K562 (cell line): ENCODE measurements around the gene ROBO2. TPM values are rescaled to one million over a fixed set of nuclear protein-coding genes. Genes with fewer than 3 reads are reported as not detected.

ENCODE experiments used
- ATAC-seq: fragments of 200-7000 bp; cut with Tn5 transposase; 3 replicates; pipeline ENCODE4 v1.9.1; 2020; ENCODE audit warnings: moderate library complexity
- BruUV-seq: library from RNA; stranded (reverse); fragments of 400-500 nt; replicated peaks from 2 replicates; lab custom pipeline; 2021; lab: Mats Ljungman, UMichigan
- CTCF ChIA-PET: fragments of 300-600 bp; formaldehyde crosslinking; extraction: SDS; loops from one replicate; lab custom pipeline; 2021; ENCODE audit warnings: low intra/inter-chr PET ratio; lab: Yijun Ruan, JAX
- POLR2A ChIA-PET: fragments of 300-600, 350-650 bp; sonication (Branson Sonifier 250); formaldehyde crosslinking; extraction: SDS; loops from one replicate; lab custom pipeline; 2021; ENCODE audit warnings: antibody characterized with exemption, inconsistent platforms; lab: Yijun Ruan, JAX
- DNase-seq, 4 experiments: peaks; one replicate each; pipeline versions ENCODE4 v3.0.0 to v3.0.0-alpha.2; 2011 to 2018; ENCODE audit warnings: low spot score in 3 of 4, mixed read lengths in 3 of 4; ENCODE audit errors: extremely low read depth in 1 of 4
- FAIRE-seq: peaks from 2 replicates; lab custom pipeline; 2011; peaks lifted over from hg19 to GRCh38; lab: Jason Lieb, UNC
- H2AFZ ChIP-seq: 2 replicates; pipeline ENCODE4 v1.6.0; 2011; ENCODE audit warnings: low read depth, low read length, control low read depth, inconsistent platforms
- H3K27ac ChIP-seq: fragments of 200-600 bp; 3 replicates; pipeline ENCODE4 v1.8.0; 2011; ENCODE audit warnings: low read depth, mild to moderate bottlenecking, control low read depth, inconsistent platforms, low read length, moderate library complexity, mixed read lengths; ENCODE audit errors: extremely low read depth
- H3K27me3 ChIP-seq, 2 experiments: fragments of 300-600 bp in 1 of 2; 2 replicates in 1 of 2; 3 replicates in 1 of 2; pipeline versions ENCODE4 v1.6.0 to v1.8.0; 2011; ENCODE audit warnings: inconsistent platforms in 2 of 2, low read length in 2 of 2, mild to moderate bottlenecking in 1 of 2, mixed read lengths in 1 of 2, moderate library complexity in 1 of 2; ENCODE audit not compliant: control insufficient read depth in 2 of 2, insufficient read depth in 2 of 2
- H3K36me3 ChIP-seq: fragments of 300-600 bp; 3 replicates; pipeline ENCODE4 v1.8.0; 2011; ENCODE audit warnings: mild to moderate bottlenecking, low read length, inconsistent platforms; ENCODE audit not compliant: control insufficient read depth, insufficient read depth
- H3K4me1 ChIP-seq, 2 experiments: fragments of 200-600 bp in 1 of 2; replicated peaks in 1 of 2; 2 replicates in 1 of 2; 3 replicates in 1 of 2; pipeline versions ENCODE4 v1.5.1 to v1.8.0; 2011; ENCODE audit warnings: inconsistent platforms in 2 of 2, low read length in 2 of 2, mild to moderate bottlenecking in 1 of 2, mixed read lengths in 1 of 2, moderate library complexity in 1 of 2; ENCODE audit not compliant: control insufficient read depth in 2 of 2, insufficient read depth in 2 of 2
- H3K4me2 ChIP-seq: 2 replicates; pipeline ENCODE4 v1.6.1; 2011; ENCODE audit warnings: low read length, control low read depth, inconsistent platforms, mixed read lengths; ENCODE audit not compliant: insufficient read depth
- H3K4me3 ChIP-seq: fragments of 200-600 bp; sonication (generic), shearing (Covaris generic); 2 replicates; pipeline ENCODE4 v1.5.1; 2016; ENCODE audit warnings: control low read depth, inconsistent platforms
- H3K79me2 ChIP-seq: fragments of 200-600 bp; 3 replicates; pipeline ENCODE4 v1.8.0; 2011; ENCODE audit warnings: low read length, inconsistent platforms; ENCODE audit not compliant: control insufficient read depth, insufficient read depth
- H3K9ac ChIP-seq, 2 experiments: 2 replicates each; pipeline versions ENCODE4 v1.6.0 to v1.6.1; 2011; ENCODE audit warnings: low read depth in 2 of 2, low read length in 2 of 2, control low read depth in 1 of 2, inconsistent platforms in 1 of 2, mild to moderate bottlenecking in 1 of 2, mixed read lengths in 1 of 2; ENCODE audit not compliant: insufficient read depth in 1 of 2
- H3K9me1 ChIP-seq: one replicate; pipeline ENCODE4 v1.6.0; 2011; ENCODE audit warnings: inconsistent platforms, mild to moderate bottlenecking, low read length, moderate library complexity; ENCODE audit not compliant: control insufficient read depth, insufficient read depth
- H3K9me3 ChIP-seq: replicated peaks from 2 replicates; pipeline ENCODE4 v1.5.1; 2011; ENCODE audit warnings: low read depth, low read length, inconsistent platforms; ENCODE audit not compliant: control insufficient read depth, insufficient read depth
- H4K20me1 ChIP-seq: replicated peaks from 2 replicates; pipeline ENCODE4 v1.6.1; 2011; ENCODE audit warnings: low read length, inconsistent platforms, mixed read lengths; ENCODE audit not compliant: control insufficient read depth, insufficient read depth
- AFF4 ChIP-seq: sonication (generic); formaldehyde crosslinking; IDR thresholded peaks from 2 replicates; pipeline ENCODE4 v1.8.0; 2023; ENCODE audit warnings: mild to moderate bottlenecking, missing genetic modification reagents
- CBFA2T2 ChIP-seq: fragments of 450-650 bp; conservative IDR thresholded peaks from 2 replicates; pipeline ENCODE4 v1.6.1; 2017; ENCODE audit warnings: mild to moderate bottlenecking
- ELK3 ChIP-seq: fragments of 450-650 bp; formaldehyde crosslinking; IDR thresholded peaks from 2 replicates; pipeline ENCODE4 v1.4.0; 2020; ENCODE audit warnings: mild to moderate bottlenecking
- HEY1 ChIP-seq: fragments of 250-450 bp; sonication (Bioruptor Pico); IDR thresholded peaks from 2 replicates; pipeline ENCODE4 v1.5.0; 2020; ENCODE audit warnings: mild to moderate bottlenecking, moderate library complexity, borderline replicate concordance
- MEF2D ChIP-seq: conservative IDR thresholded peaks from 2 replicates; pipeline ENCODE4 v1.6.1; 2016; ENCODE audit warnings: low read depth, missing genetic modification characterization, missing compliant biosample characterization
- NFXL1 ChIP-seq: fragments of 450-650 bp; formaldehyde crosslinking; IDR thresholded peaks from 2 replicates; pipeline ENCODE4 v1.4.0; 2021; ENCODE audit warnings: mild to moderate bottlenecking
- NR2C1 ChIP-seq, 2 experiments: fragments of 450-650 bp; IDR thresholded peaks; 2 replicates each; pipeline ENCODE4 v1.6.1; 2017; ENCODE audit warnings: mild to moderate bottlenecking in 2 of 2, antibody characterized with exemption in 1 of 2, inconsistent platforms in 1 of 2, missing compliant biosample characterization in 1 of 2, missing genetic modification characterization in 1 of 2
- RBM34 ChIP-seq: fragments of 200-400 bp; formaldehyde crosslinking; IDR thresholded peaks from 2 replicates; pipeline ENCODE4 v1.6.1; 2018; ENCODE audit warnings: low read length, borderline replicate concordance; ENCODE audit not compliant: insufficient read depth
- SIN3B ChIP-seq: fragments of 450-650 bp; IDR thresholded peaks from 2 replicates; pipeline ENCODE4 v1.6.1; 2017; ENCODE audit warnings: low read depth, mild to moderate bottlenecking, moderate library complexity
- SNAPC5 ChIP-seq: fragments of 250-450 bp; sonication (Bioruptor Pico); IDR thresholded peaks from 2 replicates; pipeline ENCODE4 v1.8.0; 2021; ENCODE audit warnings: moderate library complexity, mild to moderate bottlenecking, inconsistent platforms
- ZNF146 ChIP-seq: IDR thresholded peaks from one replicate; pipeline ENCODE4 v1.6.1; 2018; ENCODE audit warnings: missing compliant biosample characterization; ENCODE audit not compliant: unreplicated experiment
- ZNF274 ChIP-seq: IDR thresholded peaks from 2 replicates; pipeline ENCODE4 v1.6.1; 2011; ENCODE audit warnings: low read depth, mild to moderate bottlenecking, low read length, moderate library complexity, borderline replicate concordance
- ZNF384 ChIP-seq: IDR thresholded peaks from 2 replicates; pipeline ENCODE4 v1.6.1; 2012; ENCODE audit warnings: low read depth, low read length, improper control_type of control experiment
- WGBS: fragments of 100-300 bp; shearing (Covaris generic); methylation state at CpG from one replicate; pipeline ENCODE4 v1.1.6; 2016; ENCODE audit warnings: low coverage, mixed read lengths; ENCODE audit not compliant: insufficient coverage; ENCODE audit errors: missing lambda C conversion rate; 5-methylcytosine and 5-hydroxymethylcytosine counted together
- in situ Hi-C: fragments of 300-500 bp; cut with MboI; formaldehyde crosslinking; loops from 4 replicates; pipeline ENCODE4 v1.15.0; 2018; ENCODE audit warnings: inconsistent platforms, mixed read lengths
- intact Hi-C: fragments of 100-400 bp; cut with micrococcal nuclease; formaldehyde crosslinking; loops from 2 replicates; pipeline ENCODE4 v1.14.2; 2022
- polyA plus RNA-seq, 8 experiments: library from polyadenylated mRNA; depleted of rRNA in 4 of 8; stranded (reverse) in 5 of 8; unstranded in 3 of 8; fragments of >200 nt; fragmentation: Nextera tagmentation in 2 of 8; fragmentation: Illumina TruSeq in 1 of 8; extraction: Ambion mirVana in 2 of 8; extraction: Trizol in 1 of 8; gene quantifications; 2 replicates each; pipeline versions ENCODE4 v1.2.1 to v1.2.3, GENCODE V29; 2011 to 2014; ENCODE audit warnings: inconsistent platforms in 1 of 8, missing spikeins in 1 of 8
- total RNA-seq, 7 experiments: library from RNA; depleted of rRNA in 6 of 7; stranded (reverse); fragments of >200 nt in 6 of 7; fragmentation: Illumina TruSeq in 2 of 7; extraction: Trizol in 2 of 7; gene quantifications; 2 replicates each; pipeline versions ENCODE4 v1.2.1 to v1.2.3, GENCODE V29; 2011 to 2021; ENCODE audit warnings: low replicate concordance in 1 of 7

ROBO2 gene
- total and polyA plus RNA-seq, 9 of the 15 experiments (the other 6 are each of a cell fraction or from before 2014, with no cell fraction given), result 0.84 to 3.0 (median 1.7) TPM

GRCh38 chr3:77247061-77247460, 207.2 kb downstream of the ROBO2 start (continued):
- TF ChIP-seq AFF4 (CRISPR knock-in tag), result no peak
- no peak for TF ChIP-seq CBFA2T2
- no peak for TF ChIP-seq NR2C1 (IDR thresholded peaks at IDR 0.05)
- TF ChIP-seq NR2C1 (tag; IDR thresholded peaks at IDR 0.05), result no peak

- no peak overlapping the region for H3K4me2 ChIP-seq
- intact Hi-C loops (no loop called here), in situ Hi-C loops (no loop called here)
- no peak for TF ChIP-seq ZNF274
- TF ChIP-seq SIN3B, result no peak
- no peak for TF ChIP-seq ZNF146 (CRISPR knock-in tag)
- TF ChIP-seq NFXL1, result no peak
- TF ChIP-seq ELK3 (CRISPR knock-in tag), result no peak
- TF ChIP-seq RBM34, result no peak
- no peak for TF ChIP-seq ZNF384
- TF ChIP-seq HEY1, result no peak
- TF ChIP-seq SNAPC5, result no peak
- TF ChIP-seq MEF2D, result no peak
- ATAC-seq, result no peak
- H3K4me3 ChIP-seq, result no peak overlapping the region
- no peaks in the 10 kb centered on the region; a peak in 1 of 5 replicates for H3K4me1 ChIP-seq
- H3K9me3 ChIP-seq, result no peaks in the 10 kb centered on the region
- DNase-seq, result no peak
- FAIRE-seq, result no peak
- BruUV-seq, result no TSS peak
- POLR2A ChIA-PET, result interaction anchor here (0.6 kb wide), 1 partner anchor 211 kb away, joined by 4 read pairs; no protein-coding TSS in a partner anchor
- no peak overlapping the region for H3K9ac ChIP-seq
- no peaks in the 10 kb centered on the region for H3K36me3 ChIP-seq
- CTCF ChIA-PET, result no interaction called here
- no peaks in the 10 kb centered on the region for H3K79me2 ChIP-seq
- no peak overlapping the region for H2AFZ ChIP-seq
- no peaks in the 10 kb centered on the region for H3K9me1 ChIP-seq
- WGBS, result 58% methylated on average over 4 of the region's 7 CpGs
- H3K27ac ChIP-seq, result no peak overlapping the region
- H3K27me3 ChIP-seq, result no peaks in the 10 kb centered on the region
- no peaks in the 10 kb centered on the region for H4K20me1 ChIP-seq
Observed at GRCh38 chr3:77247817-77248216, 207.9 kb downstream of the ROBO2 start.
